ENCODE data around the gene NRAS.

NRAS gene

GRCh38 chr1:114725230-114725629 is 8.7 kb upstream of the NRAS start:
- DNase-seq (ENCODE audit: low read depth): no peak

GRCh38 chr1:114723915-114724314 is 7.3 kb upstream of the NRAS start:
- no peak for DNase-seq (ENCODE audit: low read depth)

- no peak for DNase-seq (ENCODE audit: low read depth)
These were observed 6.9 kb upstream of the NRAS start for GRCh38 chr1:114723457-114723856.

- no peak for DNase-seq (ENCODE audit: low read depth)
These were observed 3.9 kb upstream of the NRAS start for GRCh38 chr1:114720492-114720891.

- DNase-seq (ENCODE audit: low read depth): no peak
These were observed 2.8 kb upstream of the NRAS start for GRCh38 chr1:114719424-114719787.

- DNase-seq (ENCODE audit: low read depth): peak; percentile 31
These were observed 2.3 kb upstream of the NRAS start for GRCh38 chr1:114718661-114719423.

- no peak for DNase-seq (ENCODE audit: low read depth)
These were observed 643 bp downstream of the NRAS start for GRCh38 chr1:114715952-114716303.

- DNase-seq (ENCODE audit: low read depth): no peak
These were observed 3.6 kb downstream of the NRAS start for GRCh38 chr1:114712977-114713376.

- no peak for DNase-seq (ENCODE audit: low read depth)
These were observed 6.2 kb downstream of the NRAS start for GRCh38 chr1:114710360-114710759.

GRCh38 chr1:114707604-114708003 is 9.0 kb downstream of the NRAS start:
- no peak for DNase-seq (ENCODE audit: low read depth)

- peak; percentile 68 for DNase-seq (ENCODE audit: low read depth)
These were observed 13.3 kb downstream of the NRAS start for GRCh38 chr1:114703242-114703641.

- DNase-seq (ENCODE audit: low read depth): no peak
These were observed 13.8 kb downstream of the NRAS start for GRCh38 chr1:114702737-114703136.

GRCh38 chr1:114701931-114702330 is 14.6 kb downstream of the NRAS start:
- no peak for DNase-seq (ENCODE audit: low read depth)

GRCh38 chr1:114700036-114700600 is 16.5 kb downstream of the NRAS start:
- no peak for DNase-seq (ENCODE audit: low read depth)

- no peak for DNase-seq (ENCODE audit: low read depth)
These were observed 19.8 kb downstream of the NRAS start for GRCh38 chr1:114696810-114697209.

GRCh38 chr1:114695430-114696058 is 21.0 kb downstream of the NRAS start, which contains the start of gene AMPD1:
TSS of gene AMPD1 (minus strand) at chr1:114695546. CDS start at chr1:114695471, 75 bp downstream.
- peak; percentile 7 for DNase-seq (ENCODE audit: low read depth)

- DNase-seq (ENCODE audit: low read depth): no peak
These were observed 21.8 kb downstream of the NRAS start for GRCh38 chr1:114694540-114695310.

GRCh38 chr1:114692947-114693346 is 23.6 kb downstream of the NRAS start:
- DNase-seq (ENCODE audit: low read depth): no peak

- DNase-seq (ENCODE audit: low read depth): no peak
These were observed 25.5 kb downstream of the NRAS start for GRCh38 chr1:114691061-114691460.

GRCh38 chr1:114690148-114690547 is 26.4 kb downstream of the NRAS start:
- no peak for DNase-seq (ENCODE audit: low read depth)

- no peak for DNase-seq (ENCODE audit: low read depth)
These were observed 28.0 kb downstream of the NRAS start for GRCh38 chr1:114688526-114688925.

GRCh38 chr1:114685851-114686250 is 30.7 kb downstream of the NRAS start:
- DNase-seq (ENCODE audit: low read depth): no peak

GRCh38 chr1:114677691-114678090 is 38.9 kb downstream of the NRAS start:
- no peak for DNase-seq (ENCODE audit: low read depth)
